Inflammatory macrophage treated with lipopolysaccharide for 1 hour (primary cell): ENCODE results near the gene GCLM.
"Not testable (repeated sequence)": the region's sequence is repeated elsewhere in the genome, so short reads cannot be mapped to it uniquely, and the experiment has no call there.

Experiments used
- DNase-seq, 2 donors: peaks; one replicate each; pipeline ENCODE4 v3.0.0-alpha.2; 2020 to 2022

Gene GCLM

GRCh38 chr1:93909146-93910050 is at the start of gene GCLM:
GCLM (minus strand) TSS chr1:93909430; CDS start chr1:93909163, 267 bp downstream.
- DNase-seq = peak; percentile 79 to 92

- peak; percentile 3 to 8 for DNase-seq
These were observed 49.5 kb upstream of the GCLM start for GRCh38 chr1:93958726-93959100.

GRCh38 chr1:93958032-93958725 is 48.9 kb upstream of the GCLM start:
- no peak for DNase-seq

- DNase-seq = no peak
These were observed 46.5 kb upstream of the GCLM start for GRCh38 chr1:93955765-93956164.

GRCh38 chr1:93947002-93947686 is 37.9 kb upstream of the GCLM start:
- DNase-seq = not testable (repeated sequence)

GRCh38 chr1:93938461-93939145 is 29.4 kb upstream of the GCLM start:
- no peak for DNase-seq

GRCh38 chr1:93937997-93938396 is 28.8 kb upstream of the GCLM start:
- DNase-seq = no peak

- no peak for DNase-seq
These were observed 16.0 kb upstream of the GCLM start for GRCh38 chr1:93925206-93925605.

- no peak for DNase-seq
These were observed 10.6 kb upstream of the GCLM start for GRCh38 chr1:93919780-93920179.

- DNase-seq = no peak
These were observed 8.1 kb upstream of the GCLM start for GRCh38 chr1:93917302-93917701.

GRCh38 chr1:93910880-93911279 is 1.6 kb upstream of the GCLM start:
- DNase-seq = not testable (repeated sequence)

GRCh38 chr1:93910305-93910704 is 1.1 kb upstream of the GCLM start:
- no peak for DNase-seq

- DNase-seq = peak; percentile 3 to 6
These were observed 660 bp downstream of the GCLM start for GRCh38 chr1:93908394-93909145.

GRCh38 chr1:93907718-93908117 is 1.5 kb downstream of the GCLM start:
- no peak for DNase-seq

- DNase-seq = no peak
These were observed 2.8 kb downstream of the GCLM start for GRCh38 chr1:93906480-93906879.

- DNase-seq = peak; percentile 3 to 7
These were observed 3.5 kb downstream of the GCLM start for GRCh38 chr1:93905734-93906133.

- no peak for DNase-seq
These were observed 4.2 kb downstream of the GCLM start for GRCh38 chr1:93905051-93905450.

- DNase-seq = peak; percentile 54 to 55
These were observed 5.0 kb downstream of the GCLM start for GRCh38 chr1:93904228-93904627.

- no peak for DNase-seq
These were observed 8.3 kb downstream of the GCLM start for GRCh38 chr1:93900723-93901504.

GRCh38 chr1:93899543-93900207 is 9.6 kb downstream of the GCLM start:
- DNase-seq = no peak

GRCh38 chr1:93888900-93889299 is 20.3 kb downstream of the GCLM start:
- DNase-seq = no peak
